ENCODE data around the gene C1orf116.

Gene C1orf116

DNA sequence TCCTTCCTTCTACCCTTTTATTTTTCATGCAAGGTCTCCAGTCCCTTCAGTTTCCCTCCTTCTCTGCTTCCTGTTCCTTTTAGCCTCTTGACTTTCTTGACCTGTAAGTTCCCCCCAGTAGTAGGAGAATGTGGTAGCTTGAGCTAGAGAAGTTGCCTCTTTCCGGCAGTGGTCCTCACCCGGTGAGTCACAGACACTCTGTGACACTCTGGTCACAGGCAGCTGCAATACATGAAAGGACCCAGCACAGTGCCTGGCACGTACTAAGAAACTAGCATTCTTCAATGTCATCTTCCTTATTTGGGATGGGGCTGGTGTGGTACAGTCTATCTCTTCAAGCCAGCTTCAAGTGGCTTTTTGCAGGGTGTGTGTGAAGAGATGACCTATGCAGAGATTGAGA, 36.5 kb upstream of the C1orf116 start:
- TF ChIP-seq, protein P1, sequence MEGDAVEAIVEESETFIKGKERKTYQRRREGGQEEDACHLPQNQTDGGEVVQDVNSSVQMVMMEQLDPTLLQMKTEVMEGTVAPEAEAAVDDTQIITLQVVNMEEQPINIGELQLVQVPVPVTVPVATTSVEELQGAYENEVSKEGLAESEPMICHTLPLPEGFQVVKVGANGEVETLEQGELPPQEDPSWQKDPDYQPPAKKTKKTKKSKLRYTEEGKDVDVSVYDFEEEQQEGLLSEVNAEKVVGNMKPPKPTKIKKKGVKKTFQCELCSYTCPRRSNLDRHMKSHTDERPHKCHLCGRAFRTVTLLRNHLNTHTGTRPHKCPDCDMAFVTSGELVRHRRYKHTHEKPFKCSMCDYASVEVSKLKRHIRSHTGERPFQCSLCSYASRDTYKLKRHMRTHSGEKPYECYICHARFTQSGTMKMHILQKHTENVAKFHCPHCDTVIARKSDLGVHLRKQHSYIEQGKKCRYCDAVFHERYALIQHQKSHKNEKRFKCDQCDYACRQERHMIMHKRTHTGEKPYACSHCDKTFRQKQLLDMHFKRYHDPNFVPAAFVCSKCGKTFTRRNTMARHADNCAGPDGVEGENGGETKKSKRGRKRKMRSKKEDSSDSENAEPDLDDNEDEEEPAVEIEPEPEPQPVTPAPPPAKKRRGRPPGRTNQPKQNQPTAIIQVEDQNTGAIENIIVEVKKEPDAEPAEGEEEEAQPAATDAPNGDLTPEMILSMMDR (IDR thresholded peaks at IDR 0.05; ENCODE audit: insufficient read depth, low read length) = no peak
- TF ChIP-seq POLR2AphosphoS5 (IDR thresholded peaks at IDR 0.05; ENCODE audit: low read depth) (no peak), SPI1 (IDR thresholded peaks at IDR 0.05; ENCODE audit: borderline replicate concordance, low read depth) (no peak), GABPA (IDR thresholded peaks at IDR 0.05; ENCODE audit: low read depth) (no peak)
- TF ChIP-seq, protein P2, sequence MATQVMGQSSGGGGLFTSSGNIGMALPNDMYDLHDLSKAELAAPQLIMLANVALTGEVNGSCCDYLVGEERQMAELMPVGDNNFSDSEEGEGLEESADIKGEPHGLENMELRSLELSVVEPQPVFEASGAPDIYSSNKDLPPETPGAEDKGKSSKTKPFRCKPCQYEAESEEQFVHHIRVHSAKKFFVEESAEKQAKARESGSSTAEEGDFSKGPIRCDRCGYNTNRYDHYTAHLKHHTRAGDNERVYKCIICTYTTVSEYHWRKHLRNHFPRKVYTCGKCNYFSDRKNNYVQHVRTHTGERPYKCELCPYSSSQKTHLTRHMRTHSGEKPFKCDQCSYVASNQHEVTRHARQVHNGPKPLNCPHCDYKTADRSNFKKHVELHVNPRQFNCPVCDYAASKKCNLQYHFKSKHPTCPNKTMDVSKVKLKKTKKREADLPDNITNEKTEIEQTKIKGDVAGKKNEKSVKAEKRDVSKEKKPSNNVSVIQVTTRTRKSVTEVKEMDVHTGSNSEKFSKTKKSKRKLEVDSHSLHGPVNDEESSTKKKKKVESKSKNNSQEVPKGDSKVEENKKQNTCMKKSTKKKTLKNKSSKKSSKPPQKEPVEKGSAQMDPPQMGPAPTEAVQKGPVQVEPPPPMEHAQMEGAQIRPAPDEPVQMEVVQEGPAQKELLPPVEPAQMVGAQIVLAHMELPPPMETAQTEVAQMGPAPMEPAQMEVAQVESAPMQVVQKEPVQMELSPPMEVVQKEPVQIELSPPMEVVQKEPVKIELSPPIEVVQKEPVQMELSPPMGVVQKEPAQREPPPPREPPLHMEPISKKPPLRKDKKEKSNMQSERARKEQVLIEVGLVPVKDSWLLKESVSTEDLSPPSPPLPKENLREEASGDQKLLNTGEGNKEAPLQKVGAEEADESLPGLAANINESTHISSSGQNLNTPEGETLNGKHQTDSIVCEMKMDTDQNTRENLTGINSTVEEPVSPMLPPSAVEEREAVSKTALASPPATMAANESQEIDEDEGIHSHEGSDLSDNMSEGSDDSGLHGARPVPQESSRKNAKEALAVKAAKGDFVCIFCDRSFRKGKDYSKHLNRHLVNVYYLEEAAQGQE (IDR thresholded peaks at IDR 0.05; ENCODE audit: insufficient replicate concordance, low read depth) = no peak
- peak overlapping the region; percentile 31; the same call in 1 of the 2 replicates for H3K27ac ChIP-seq (replicated peaks)
- no peaks in the 10 kb centered on the region for H3K27me3 ChIP-seq (ENCODE audit: insufficient read depth, poor library complexity, severe bottlenecking)
- peak; percentile 73 to 77 for DNase-seq (ENCODE audit: low read depth in 1 of 2, low spot score in 1 of 2)
- H3K4me3 ChIP-seq (replicated peaks; ENCODE audit: insufficient read depth, low read length) = no peak overlapping the region

DNA sequence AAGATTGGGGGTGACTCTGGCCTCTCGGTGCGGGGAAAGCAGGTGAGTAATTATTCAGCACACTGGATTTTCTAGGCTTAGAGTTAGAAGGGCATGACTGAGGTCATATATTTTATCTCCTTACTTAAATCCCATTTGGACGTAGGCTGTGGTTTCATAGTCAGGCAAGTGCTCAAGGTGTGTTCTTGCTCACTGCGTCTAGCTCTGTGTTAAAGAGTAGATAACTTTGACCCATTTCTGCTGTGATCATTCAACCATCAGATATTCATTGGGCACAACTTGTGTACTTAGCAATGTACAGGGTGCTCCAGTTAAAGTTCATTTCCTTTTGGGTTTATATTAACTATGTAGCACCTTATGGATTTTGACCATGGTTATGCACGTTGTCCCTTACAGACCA, 35.1 kb upstream of the C1orf116 start:
- no peak for DNase-seq (ENCODE audit: low read depth in 1 of 2, low spot score in 1 of 2)
- no peak overlapping the region for H3K27ac ChIP-seq (replicated peaks)
- no peaks in the 10 kb centered on the region for H3K27me3 ChIP-seq (ENCODE audit: insufficient read depth, poor library complexity, severe bottlenecking)
- TF ChIP-seq, protein P1 (IDR thresholded peaks at IDR 0.05; ENCODE audit: insufficient read depth, low read length) = no peak
- H3K4me3 ChIP-seq (replicated peaks; ENCODE audit: insufficient read depth, low read length) = no peak overlapping the region

DNA sequence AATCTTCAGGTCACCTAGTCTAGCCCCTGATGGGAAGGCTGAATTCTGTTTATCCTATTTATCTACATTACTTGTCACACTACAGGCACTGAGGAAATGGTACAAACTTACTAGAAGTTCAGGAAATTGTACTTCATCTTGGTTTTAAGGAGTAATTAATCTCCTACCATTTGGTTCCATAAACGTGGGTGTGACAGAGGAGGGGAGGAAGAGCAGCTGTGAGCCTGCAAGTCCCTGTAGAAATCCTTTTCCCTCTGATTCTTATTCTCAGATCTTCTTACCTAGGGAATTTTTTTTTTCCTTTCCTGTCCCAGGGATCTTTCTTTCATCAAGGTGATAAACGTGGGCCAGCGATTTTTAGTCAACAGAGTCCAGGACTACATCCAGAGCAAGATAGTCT, 34.6 kb upstream of the C1orf116 start:
- TF ChIP-seq GABPA (IDR thresholded peaks at IDR 0.05; ENCODE audit: low read depth) (no peak), SPI1 (IDR thresholded peaks at IDR 0.05; ENCODE audit: borderline replicate concordance, low read depth) (no peak), POLR2AphosphoS5 (IDR thresholded peaks at IDR 0.05; ENCODE audit: low read depth) (no peak)
- TF ChIP-seq, protein P2 (IDR thresholded peaks at IDR 0.05; ENCODE audit: insufficient replicate concordance, low read depth) = no peak
- TF ChIP-seq, protein P1 (IDR thresholded peaks at IDR 0.05; ENCODE audit: insufficient read depth, low read length) = no peak
- Histone ChIP-seq H3K4me3 (replicated peaks; ENCODE audit: insufficient read depth, low read length) (no peak overlapping the region), H3K27me3 (ENCODE audit: insufficient read depth, poor library complexity, severe bottlenecking) (no peaks in the 10 kb centered on the region), H3K27ac (replicated peaks) (no peak overlapping the region)
- no peak for DNase-seq (ENCODE audit: low read depth in 1 of 2, low spot score in 1 of 2)

DNA sequence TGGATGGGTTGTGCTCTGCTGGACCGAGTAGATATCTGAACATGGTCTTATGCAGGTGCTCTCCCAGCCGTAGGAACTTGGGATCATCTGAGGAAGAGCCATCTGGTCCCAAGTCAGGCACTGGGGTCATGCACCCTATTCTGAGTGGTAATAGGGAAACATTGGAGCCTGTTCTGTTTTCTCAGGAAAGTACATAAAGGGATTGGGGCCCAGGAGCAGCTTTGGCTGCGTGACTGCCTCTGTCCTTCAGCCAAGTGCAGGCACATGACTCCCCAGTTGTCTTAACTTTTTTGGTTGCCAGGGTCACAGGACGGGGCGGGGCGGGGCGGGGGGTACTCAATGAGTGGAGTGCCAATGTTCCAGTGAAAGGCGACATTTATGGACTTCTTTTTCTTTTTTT, 32.0 kb upstream of the C1orf116 start:
- no peak for DNase-seq (ENCODE audit: low read depth in 1 of 2, low spot score in 1 of 2)
- Histone ChIP-seq H3K4me3 (replicated peaks; ENCODE audit: insufficient read depth, low read length) (no peak overlapping the region), H3K27me3 (ENCODE audit: insufficient read depth, poor library complexity, severe bottlenecking) (no peaks in the 10 kb centered on the region), H3K27ac (replicated peaks) (no peak overlapping the region)
- TF ChIP-seq, protein P1 (IDR thresholded peaks at IDR 0.05; ENCODE audit: insufficient read depth, low read length) = no peak
- TF ChIP-seq SPI1 (IDR thresholded peaks at IDR 0.05; ENCODE audit: borderline replicate concordance, low read depth) = no peak
- TF ChIP-seq GABPA (IDR thresholded peaks at IDR 0.05; ENCODE audit: low read depth) = no peak
- TF ChIP-seq POLR2AphosphoS5 (IDR thresholded peaks at IDR 0.05; ENCODE audit: low read depth) = no peak
- TF ChIP-seq, protein P2 (IDR thresholded peaks at IDR 0.05; ENCODE audit: insufficient replicate concordance, low read depth) = no peak
